HEK293 (cell line): Measurements from ENCODE around the gene WDR70.

Experiments
- CTCF ChIP-seq: fragments of 450-650 bp; formaldehyde crosslinking; IDR thresholded peaks from 2 replicates; pipeline ENCODE4 v1.5.1; 2016; ENCODE audit warnings: missing biosample characterization, missing genetic modification characterization
- HOXA7 ChIP-seq: sonication (generic); formaldehyde crosslinking; IDR thresholded peaks from 2 replicates; pipeline ENCODE4 v1.8.1; 2022; ENCODE audit warnings: missing genetic modification reagents, borderline replicate concordance
- REST ChIP-seq: fragments of 450-650 bp; formaldehyde crosslinking; IDR thresholded peaks from 2 replicates; pipeline ENCODE4 v1.5.1; 2016; ENCODE audit warnings: missing biosample characterization, missing genetic modification characterization
- ZBTB1 ChIP-seq: fragments of 450-650 bp; formaldehyde crosslinking; IDR thresholded peaks from 2 replicates; pipeline ENCODE4 v1.5.1; 2016; ENCODE audit warnings: missing biosample characterization, missing genetic modification characterization
- ZNF10 ChIP-seq: fragments of 450-650 bp; formaldehyde crosslinking; IDR thresholded peaks from 2 replicates; pipeline ENCODE4 v1.5.1; 2017; ENCODE audit warnings: missing biosample characterization, missing genetic modification characterization
- ZNF274 ChIP-seq, 2 experiments: fragments of 200-500 bp in 1 of 2; fragments of 450-650 bp in 1 of 2; sonication (Bioruptor generic) in 1 of 2; formaldehyde crosslinking in 1 of 2; IDR thresholded peaks; 2 replicates each; pipeline versions ENCODE4 v1.5.1 to v1.6.1; 2014 to 2016; ENCODE audit warnings: borderline replicate concordance in 1 of 2, inconsistent platforms in 1 of 2, low read length in 1 of 2, missing biosample characterization in 1 of 2, missing genetic modification characterization in 1 of 2
- ZNF302 ChIP-seq: fragments of 450-650 bp; formaldehyde crosslinking; IDR thresholded peaks from 2 replicates; pipeline ENCODE4 v1.5.1; 2016; ENCODE audit warnings: missing biosample characterization, missing genetic modification characterization, low read depth
- ZNF335 ChIP-seq: fragments of 450-650 bp; formaldehyde crosslinking; conservative IDR thresholded peaks from 2 replicates; pipeline ENCODE4 v1.5.1; 2016; ENCODE audit warnings: missing biosample characterization, missing genetic modification characterization
- ZNF341 ChIP-seq: fragments of 450-650 bp; formaldehyde crosslinking; IDR thresholded peaks from 2 replicates; pipeline ENCODE4; 2016; ENCODE audit warnings: low read depth, missing biosample characterization, missing genetic modification characterization
- ZNF394 ChIP-seq: fragments of 450-650 bp; formaldehyde crosslinking; IDR thresholded peaks from 2 replicates; pipeline ENCODE4 v1.5.1; 2016; ENCODE audit warnings: missing biosample characterization, missing genetic modification characterization, mild to moderate bottlenecking, moderate library complexity, borderline replicate concordance
- ZNF473 ChIP-seq: fragments of 450-650 bp; formaldehyde crosslinking; IDR thresholded peaks from 2 replicates; pipeline ENCODE4 v1.5.1; 2017; ENCODE audit warnings: missing biosample characterization, missing genetic modification characterization
- ZNF785 ChIP-seq: fragments of 450-650 bp; formaldehyde crosslinking; IDR thresholded peaks from 2 replicates; pipeline ENCODE4 v1.5.1; 2016; ENCODE audit warnings: missing biosample characterization, missing genetic modification characterization
- ZSCAN30 ChIP-seq: fragments of 450-650 bp; IDR thresholded peaks from 2 replicates; pipeline ENCODE4 v1.5.1; 2018; ENCODE audit warnings: missing biosample characterization, mild to moderate bottlenecking, missing genetic modification characterization, moderate library complexity

GRCh38 chr5:37683072-37683471 is 304.0 kb downstream of the WDR70 start:
- TF ChIP-seq CTCF: no peak
- no peak for TF ChIP-seq ZNF341
- TF ChIP-seq ZNF394 (tag by site-specific recombination): no peak
- no peak for TF ChIP-seq ZNF10 (tag by site-specific recombination)
- TF ChIP-seq ZBTB1 (tag by site-specific recombination): no peak
- no peak for TF ChIP-seq ZNF785 (tag by site-specific recombination)
- TF ChIP-seq ZNF335 (tag by site-specific recombination): no peak
- TF ChIP-seq REST (tag by site-specific recombination): no peak
- TF ChIP-seq ZNF302 (tag by site-specific recombination): no peak
- no peak for TF ChIP-seq HOXA7 (CRISPR knock-in tag)
- TF ChIP-seq ZSCAN30 (tag by site-specific recombination): no peak
- TF ChIP-seq ZNF473 (tag by site-specific recombination): no peak
- no peak for TF ChIP-seq ZNF274 (IDR thresholded peaks at IDR 0.05; ENCODE audit: low read length)
- no peak for TF ChIP-seq ZNF274 (tag by site-specific recombination; IDR thresholded peaks at IDR 0.05; ENCODE audit: borderline replicate concordance)
